Stimulated activated CD4-positive, alpha-beta T cell treated with anti-CD3 and anti-CD28 coated beads, Interleukin-15, amount 100 ng/mL, for 24 hours (primary cell): ENCODE results near the gene LMF1.

ENCODE experiments used
- DNase-seq: peaks from one replicate; pipeline ENCODE4 v3.0.0-alpha.2; 2020

LMF1 gene

GRCh38 chr16:1002399-1003166, 31.8 kb upstream of the LMF1 start:
- peak; percentile 91 for DNase-seq

DNA sequence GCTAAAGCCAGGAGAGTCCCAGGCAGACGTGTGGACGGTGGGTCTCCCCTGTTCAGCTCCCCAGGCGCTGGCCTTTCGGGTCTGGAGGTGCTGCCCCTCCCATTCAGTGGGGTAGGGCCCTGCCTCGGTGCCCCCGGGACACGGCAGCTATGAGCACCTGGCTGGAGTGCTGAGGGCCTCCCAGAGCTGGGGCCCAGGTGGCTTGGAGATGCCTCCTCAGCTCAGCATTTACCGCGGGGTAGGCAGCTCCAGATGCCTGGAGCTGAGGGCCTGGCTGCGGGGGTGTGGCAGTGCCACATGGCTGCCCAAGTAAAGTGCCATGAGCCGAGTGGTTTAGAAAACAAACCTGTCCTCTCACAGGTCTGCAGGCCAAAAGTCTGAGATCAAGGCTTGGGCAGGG, 30.3 kb upstream of the LMF1 start:
- no peak for DNase-seq

- no peak for DNase-seq
These were observed 29.8 kb upstream of the LMF1 start for GRCh38 chr16:1000608-1001007.

GRCh38 chr16:999677-1000076, 28.9 kb upstream of the LMF1 start:
- no peak for DNase-seq

- DNase-seq, result no peak
These were observed 27.8 kb upstream of the LMF1 start for GRCh38 chr16:998615-999014.

DNA sequence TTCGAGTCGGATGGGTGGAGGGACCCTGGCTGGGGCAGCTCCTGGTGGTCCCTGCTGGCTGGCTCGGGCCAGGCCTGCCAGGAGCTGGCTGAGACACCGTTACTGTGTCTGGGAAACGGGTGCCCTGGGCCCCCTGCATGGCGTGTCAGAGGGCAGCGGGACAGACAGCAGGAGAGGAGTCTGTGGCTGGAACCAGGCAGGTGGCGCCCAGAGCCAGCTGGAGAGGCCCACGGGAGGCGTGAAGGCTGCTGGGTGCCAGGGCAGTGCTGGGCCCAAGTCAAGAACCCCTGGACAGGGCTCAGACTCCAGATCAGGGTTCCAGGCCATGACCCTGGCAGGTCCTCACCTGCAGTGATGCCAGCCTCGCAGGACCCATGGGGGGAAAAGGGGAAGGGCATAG, 27.4 kb upstream of the LMF1 start:
- DNase-seq, result peak; percentile 27

DNA sequence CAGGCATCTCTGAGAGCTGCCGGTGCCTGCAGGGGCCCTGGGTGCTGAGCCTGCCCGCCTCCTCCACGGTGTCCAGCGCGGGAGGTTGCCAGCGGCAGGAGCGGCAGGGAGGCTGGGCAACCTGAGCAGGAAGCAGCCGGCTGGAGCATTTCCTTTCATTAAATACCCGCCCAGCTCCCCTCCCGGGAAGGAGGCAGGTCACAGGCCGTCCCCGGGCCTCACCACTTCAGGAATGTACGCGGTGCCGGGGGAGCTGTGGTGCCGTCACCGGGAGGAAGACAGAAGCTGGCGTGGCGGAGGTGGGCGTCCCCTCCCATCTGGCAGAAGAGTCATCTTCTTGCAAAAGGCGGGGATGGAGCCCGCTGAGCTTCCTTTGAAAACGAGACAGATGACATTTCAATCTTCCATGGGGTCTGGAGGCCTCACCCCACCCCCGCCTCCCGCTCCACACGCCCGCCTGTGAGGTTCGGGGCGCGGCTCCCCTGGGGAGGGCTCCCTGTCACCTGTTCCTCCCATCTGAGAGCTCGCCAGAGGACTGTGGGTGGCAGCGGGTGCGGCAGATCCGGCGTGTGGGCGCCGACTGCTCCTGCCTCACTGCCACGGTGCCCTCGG, 26.8 kb upstream of the LMF1 start:
- DNase-seq, result peak; percentile 74

DNA sequence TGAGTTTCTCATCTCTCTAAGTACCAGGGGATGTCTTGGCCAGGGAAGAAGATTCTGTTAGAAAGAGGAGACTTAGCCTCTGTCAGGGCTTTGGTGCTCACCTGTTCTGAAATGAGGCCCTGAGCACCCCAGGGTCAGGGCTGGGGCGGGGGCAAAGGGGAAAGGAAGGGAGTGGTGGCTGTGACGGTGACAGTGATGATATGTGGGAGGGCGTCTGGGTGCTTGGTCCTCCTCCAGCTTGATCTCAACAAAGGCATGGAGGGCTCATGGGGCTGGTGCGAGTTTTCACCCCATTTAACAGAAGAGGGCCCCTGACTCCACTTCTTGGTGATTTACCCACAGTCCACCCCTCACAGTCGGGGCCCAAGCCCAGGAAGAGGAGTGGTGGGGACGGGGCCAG, 25.9 kb upstream of the LMF1 start:
- DNase-seq, result no peak

- no peak for DNase-seq
These were observed 25.0 kb upstream of the LMF1 start for GRCh38 chr16:995783-996182.

DNA sequence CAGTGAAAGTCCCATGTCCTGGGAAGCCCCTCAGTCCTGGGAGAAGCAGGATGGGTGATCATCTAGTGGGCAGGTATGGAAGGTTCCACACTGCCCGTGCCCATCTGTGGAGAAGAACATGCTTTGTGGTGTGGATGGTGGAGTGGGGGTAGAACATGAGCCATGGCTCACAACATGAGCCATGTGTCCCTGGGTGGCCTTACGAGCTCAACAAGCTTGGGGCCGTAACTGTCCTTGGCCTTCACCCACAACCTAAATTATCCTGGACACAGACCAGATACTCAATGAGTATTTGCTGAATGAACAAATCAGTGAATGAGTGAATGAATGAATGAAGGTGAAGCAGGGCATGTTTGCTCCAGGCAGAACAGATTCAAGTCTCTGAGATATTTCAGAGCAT, 24.3 kb upstream of the LMF1 start:
- DNase-seq, result no peak

DNA sequence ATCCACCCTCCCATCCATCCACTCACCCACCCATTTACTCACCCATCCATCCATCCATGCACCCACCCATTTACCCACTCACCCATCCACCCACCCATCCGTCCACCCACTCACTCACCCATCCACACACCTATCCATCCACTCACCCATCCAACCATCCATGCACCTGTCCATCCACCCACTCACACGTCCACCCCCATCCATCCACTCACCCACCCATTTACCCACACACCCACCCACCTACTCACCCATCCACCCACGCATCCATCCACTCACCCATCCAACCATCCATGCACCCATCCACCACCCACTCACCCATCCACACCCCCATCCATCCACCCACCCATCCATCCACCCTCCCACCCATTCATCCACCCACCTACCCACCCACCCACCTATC, 22.9 kb upstream of the LMF1 start:
- no peak for DNase-seq

DNA sequence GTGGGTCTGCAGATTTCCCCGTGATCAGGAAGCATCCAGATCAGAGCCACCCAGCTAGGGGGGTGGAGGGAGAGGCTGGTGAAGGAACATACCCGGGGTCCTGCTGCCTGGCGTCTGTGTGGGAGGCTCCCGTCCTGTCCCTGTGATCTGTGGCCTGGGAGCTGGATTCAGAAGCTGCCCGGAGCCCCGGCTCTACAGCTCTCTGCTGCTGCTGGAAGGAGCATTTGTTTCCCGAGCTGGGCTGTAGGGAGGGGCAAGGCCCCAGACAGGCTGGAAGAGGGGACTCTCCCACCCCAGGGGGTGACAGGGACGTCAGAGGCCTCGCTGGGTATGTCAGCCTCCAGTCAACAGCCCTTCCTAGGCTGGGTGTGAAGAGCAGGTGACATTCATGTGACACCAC, 21.0 kb upstream of the LMF1 start:
- no peak for DNase-seq

GRCh38 chr16:991345-991744, 20.6 kb upstream of the LMF1 start:
- DNase-seq, result no peak

- no peak for DNase-seq
These were observed 19.9 kb upstream of the LMF1 start for GRCh38 chr16:990516-991291.

DNA sequence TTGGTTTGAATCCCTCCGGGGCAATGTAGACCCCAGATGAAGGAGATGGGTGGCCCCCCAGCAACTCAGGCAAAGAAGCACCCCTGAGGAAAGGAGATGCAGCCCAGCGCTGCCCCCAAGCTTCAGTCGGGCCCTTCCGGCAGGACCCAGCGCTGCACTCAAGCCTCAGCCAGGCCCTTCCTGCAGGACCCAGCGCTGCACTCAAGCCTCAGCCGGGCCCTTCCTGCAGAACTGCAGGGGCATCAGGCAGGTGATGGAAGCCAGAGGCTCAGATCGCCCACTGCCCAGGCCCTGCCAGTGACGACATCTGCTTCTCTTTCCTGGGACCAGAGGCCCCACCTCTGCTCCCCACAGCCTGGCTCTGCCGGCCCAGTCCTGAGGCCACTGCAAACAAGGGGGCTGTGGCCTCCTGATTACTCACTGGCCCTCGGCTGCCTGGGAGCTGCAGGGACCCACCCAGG, 18.6 kb upstream of the LMF1 start:
- no peak for DNase-seq

- DNase-seq, result no peak
These were observed 17.9 kb upstream of the LMF1 start for GRCh38 chr16:988471-989353.

GRCh38 chr16:987906-988305, 17.1 kb upstream of the LMF1 start:
- no peak for DNase-seq

- no peak for DNase-seq
These were observed 16.3 kb upstream of the LMF1 start for GRCh38 chr16:986925-987582.

GRCh38 chr16:986411-986810, 15.6 kb upstream of the LMF1 start:
- DNase-seq, result no peak

- DNase-seq, result no peak
These were observed 15.0 kb upstream of the LMF1 start for GRCh38 chr16:985646-986400.
